Measurements from ENCODE around the gene SLC26A8.

DNA sequence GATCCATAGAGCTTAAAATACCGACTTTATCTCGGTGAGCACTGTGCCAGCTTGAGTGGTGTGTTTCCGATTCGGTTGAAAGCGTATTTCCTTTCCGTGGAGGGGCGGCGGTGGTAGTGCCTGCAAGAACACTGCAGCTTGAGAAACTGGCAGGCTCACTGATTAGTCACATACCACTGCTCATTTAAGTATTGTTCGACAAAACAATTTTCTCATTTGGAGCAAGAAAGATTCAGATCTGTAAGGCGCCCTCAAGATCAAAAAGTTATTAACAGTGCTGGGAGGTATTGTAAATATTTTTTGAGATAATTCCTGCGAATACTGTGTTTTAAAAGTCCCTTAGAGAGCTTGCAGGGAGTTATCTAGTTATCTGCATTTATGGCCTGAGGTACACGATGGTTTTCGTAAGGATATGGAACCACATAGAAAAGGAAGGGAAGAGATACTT lies 4.5 kb upstream of the SLC26A8 start:
- TF ChIP-seq CREB1 (IDR thresholded peaks at IDR 0.05) (no peak), CREB1 (CRISPR knock-in tag; IDR thresholded peaks at IDR 0.05) (no peak), SP5 (CRISPR knock-in tag; IDR thresholded peaks at IDR 0.05; ENCODE audit: borderline replicate concordance, low read depth) (no peak), XBP1 (CRISPR knock-in tag; IDR thresholded peaks at IDR 0.05) (no peak), ZNF292 (CRISPR knock-in tag; IDR thresholded peaks at IDR 0.05; ENCODE audit: borderline replicate concordance, low read depth) (no peak), RAD21 (CRISPR knock-in tag; IDR thresholded peaks at IDR 0.05) (no peak), MAZ (IDR thresholded peaks at IDR 0.05; ENCODE audit: borderline replicate concordance, low read depth, low read length) (no peak), MAZ (CRISPR knock-in tag; IDR thresholded peaks at IDR 0.05; ENCODE audit: low read depth) (no peak), ATF6 (CRISPR knock-in tag; conservative IDR thresholded peaks at IDR 0.05) (no peak), ZZZ3 (CRISPR knock-in tag; IDR thresholded peaks at IDR 0.05; ENCODE audit: borderline replicate concordance) (no peak)
- TF ChIP-seq, protein P1, sequence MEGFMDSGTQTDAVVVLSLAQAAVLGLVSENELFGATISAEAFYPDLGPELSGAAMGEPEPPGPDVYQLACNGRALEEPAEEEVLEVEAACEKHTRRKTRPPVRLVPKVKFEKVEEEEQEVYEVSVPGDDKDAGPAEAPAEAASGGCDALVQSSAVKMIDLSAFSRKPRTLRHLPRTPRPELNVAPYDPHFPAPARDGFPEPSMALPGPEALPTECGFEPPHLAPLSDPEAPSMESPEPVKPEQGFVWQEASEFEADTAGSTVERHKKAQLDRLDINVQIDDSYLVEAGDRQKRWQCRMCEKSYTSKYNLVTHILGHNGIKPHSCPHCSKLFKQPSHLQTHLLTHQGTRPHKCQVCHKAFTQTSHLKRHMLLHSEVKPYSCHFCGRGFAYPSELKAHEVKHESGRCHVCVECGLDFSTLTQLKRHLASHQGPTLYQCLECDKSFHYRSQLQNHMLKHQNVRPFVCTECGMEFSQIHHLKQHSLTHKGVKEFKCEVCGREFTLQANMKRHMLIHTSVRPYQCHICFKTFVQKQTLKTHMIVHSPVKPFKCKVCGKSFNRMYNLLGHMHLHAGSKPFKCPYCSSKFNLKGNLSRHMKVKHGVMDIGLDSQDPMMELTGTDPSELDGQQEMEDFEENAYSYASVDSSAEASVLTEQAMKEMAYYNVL (CRISPR knock-in tag; IDR thresholded peaks at IDR 0.05; ENCODE audit: borderline replicate concordance) = no peak
